ENCODE data around the gene ANKRD66.

- TF ChIP-seq POLR2A (IDR thresholded peaks at IDR 0.05) (no peak), CTCF (IDR thresholded peaks at IDR 0.05 in 4 of 5, conservative IDR thresholded peaks at IDR 0.05 in 1 of 5) (no peak)
Measured at GRCh38 chr6:46777476-46778346, 31.0 kb downstream of the ANKRD66 start.
